ENCODE data around the gene SPON2.
A peak's percentile ranks its signal among the peaks of the same experiment; 100 is the strongest.

The SPON2 gene

GRCh38 chr4:1172228-1172851 lies at the start of gene SPON2:
SPON2 (minus strand) TSS chr4:1172583.
- DNase-seq, result no peak

GRCh38 chr4:1221155-1221870 lies 48.9 kb upstream of the SPON2 start:
- DNase-seq, result no peak

DNA sequence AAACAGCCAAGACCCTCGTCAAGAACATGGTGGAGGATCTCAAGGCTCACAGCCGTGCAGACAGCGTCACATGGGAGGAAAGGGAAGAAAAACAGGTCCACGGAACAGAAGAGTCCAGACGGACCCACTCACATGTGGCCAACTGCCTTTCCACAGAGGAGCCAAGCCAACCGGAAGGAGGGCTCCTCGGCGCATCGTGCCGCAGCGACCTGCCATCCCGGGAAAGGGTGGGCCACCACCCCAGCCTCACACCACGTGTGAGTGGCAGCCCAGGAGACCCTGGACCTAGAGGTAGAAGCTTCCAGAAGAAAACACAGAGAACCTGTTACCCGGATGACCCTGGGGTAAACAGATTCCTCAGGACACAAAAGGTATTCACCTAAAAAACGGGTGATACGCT lies 48.2 kb upstream of the SPON2 start:
- DNase-seq, result no peak

DNA sequence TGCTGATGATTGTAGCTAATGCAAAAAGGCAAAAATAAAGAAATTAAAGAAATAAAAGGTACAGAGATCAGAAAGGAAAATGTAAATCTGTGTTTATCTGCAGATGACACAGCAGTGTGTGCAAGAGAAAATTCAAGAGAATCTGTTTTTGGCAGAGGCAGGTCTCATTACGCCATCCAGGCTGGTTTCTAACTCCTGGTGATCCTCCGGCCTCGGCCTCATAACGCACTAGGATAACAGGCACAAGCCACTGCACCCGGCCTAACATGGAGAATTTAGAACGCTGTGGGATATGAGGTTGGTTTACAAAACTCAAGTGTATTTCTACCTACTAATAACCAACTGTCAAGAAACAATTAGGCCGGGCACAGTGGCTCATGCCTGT lies 47.2 kb upstream of the SPON2 start:
- no peak for DNase-seq

- DNase-seq, result peak; percentile 0
Observed at GRCh38 chr4:1218634-1219565, 46.5 kb upstream of the SPON2 start.

GRCh38 chr4:1217366-1217765 lies 45.0 kb upstream of the SPON2 start:
- no peak for DNase-seq

GRCh38 chr4:1216869-1217294 lies 44.5 kb upstream of the SPON2 start:
- DNase-seq, result no peak

- no peak for DNase-seq
Observed at GRCh38 chr4:1216076-1216614, 43.8 kb upstream of the SPON2 start.

DNA sequence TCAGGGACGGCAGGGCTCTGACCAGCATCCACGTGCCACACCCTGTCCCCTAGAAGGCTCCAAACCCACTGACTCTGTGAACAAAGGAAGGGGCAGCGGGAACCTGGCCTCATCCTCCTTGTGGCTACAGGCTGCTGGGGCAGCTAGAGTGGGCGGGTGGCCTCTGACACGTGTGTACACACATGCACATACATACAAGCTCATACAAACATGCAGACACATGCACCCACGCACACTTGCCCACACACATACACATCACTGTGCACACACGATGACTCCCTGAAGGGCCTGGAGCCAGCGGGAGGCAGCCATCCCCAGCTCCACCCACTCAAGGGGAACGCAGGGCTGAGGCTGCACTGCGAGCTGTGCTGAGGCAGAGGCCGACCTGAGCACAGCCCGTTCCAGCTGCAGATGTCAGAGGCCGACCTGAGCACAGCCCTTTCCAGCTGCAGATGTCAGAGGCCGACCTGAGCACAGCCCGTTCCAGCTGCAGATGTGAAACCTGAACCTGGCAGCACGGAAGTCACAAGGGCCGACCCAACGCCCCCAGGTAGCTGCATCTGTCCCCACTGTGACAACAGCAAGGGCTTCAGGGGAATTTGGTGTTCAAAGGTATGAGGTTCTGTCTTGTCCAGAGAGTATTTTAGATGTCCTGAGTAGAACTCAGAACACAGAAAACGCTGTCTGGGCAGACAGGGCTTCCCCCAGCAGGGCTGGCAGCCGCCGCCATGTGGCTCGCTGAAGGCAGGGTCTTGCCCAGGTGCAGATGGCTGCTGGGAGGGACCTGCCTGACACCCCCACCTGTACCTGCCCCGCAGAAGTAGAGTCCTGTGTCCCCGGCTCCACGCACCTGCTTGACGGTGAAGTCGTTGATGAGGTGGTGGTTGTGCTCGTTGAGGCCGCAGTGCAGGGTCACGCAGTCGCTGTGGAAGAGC lies 43.0 kb upstream of the SPON2 start:
- DNase-seq, result no peak

DNA sequence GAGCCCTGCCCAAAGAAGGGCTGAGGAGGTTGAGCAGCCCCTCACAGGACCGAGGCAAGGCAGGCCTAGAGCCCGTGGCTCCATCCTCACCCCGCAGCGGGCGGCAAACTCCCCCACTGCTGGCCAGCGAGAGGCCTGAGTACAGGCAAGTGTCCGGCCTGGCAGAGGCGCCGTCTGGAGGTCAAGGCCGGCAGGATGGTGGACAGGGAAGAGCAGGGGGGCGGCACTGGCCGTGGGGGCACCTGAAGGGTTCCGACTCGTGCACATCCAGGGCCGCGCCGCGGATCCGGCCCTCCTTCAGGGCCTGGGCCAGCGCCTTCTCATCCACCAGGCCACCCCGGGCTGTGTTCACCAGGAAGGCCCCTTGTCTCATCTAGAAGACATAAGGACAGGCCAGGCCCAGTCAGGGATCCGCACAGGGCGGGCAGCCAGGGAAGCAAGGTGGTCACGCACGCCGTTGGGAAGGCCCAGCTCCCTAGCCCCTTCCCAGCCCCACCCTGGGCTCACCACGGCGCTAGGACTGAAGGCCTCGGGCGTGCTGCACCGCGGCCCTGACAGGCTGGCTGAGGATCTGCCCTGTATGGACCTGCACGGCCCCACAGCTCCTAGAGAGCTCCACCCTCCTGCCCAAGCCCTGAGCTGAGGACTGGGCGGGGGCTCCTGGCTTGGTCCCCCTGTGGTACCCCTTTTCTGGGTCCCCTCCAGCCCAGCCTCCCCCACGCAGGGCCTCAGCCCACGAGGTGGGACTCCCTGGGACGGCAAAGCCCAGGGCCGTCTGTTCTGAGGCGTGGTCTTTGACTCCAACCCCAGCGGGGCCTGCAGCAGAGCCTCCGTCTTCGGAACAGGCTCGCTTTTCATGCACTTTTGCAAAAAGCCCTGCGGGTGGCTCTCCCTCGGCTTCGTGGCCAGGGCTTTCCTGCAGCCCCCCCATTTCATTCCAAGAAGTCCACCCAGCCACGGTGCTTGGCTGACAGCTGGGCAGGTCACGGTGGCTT lies 42.0 kb upstream of the SPON2 start:
- DNase-seq, result no peak

DNA sequence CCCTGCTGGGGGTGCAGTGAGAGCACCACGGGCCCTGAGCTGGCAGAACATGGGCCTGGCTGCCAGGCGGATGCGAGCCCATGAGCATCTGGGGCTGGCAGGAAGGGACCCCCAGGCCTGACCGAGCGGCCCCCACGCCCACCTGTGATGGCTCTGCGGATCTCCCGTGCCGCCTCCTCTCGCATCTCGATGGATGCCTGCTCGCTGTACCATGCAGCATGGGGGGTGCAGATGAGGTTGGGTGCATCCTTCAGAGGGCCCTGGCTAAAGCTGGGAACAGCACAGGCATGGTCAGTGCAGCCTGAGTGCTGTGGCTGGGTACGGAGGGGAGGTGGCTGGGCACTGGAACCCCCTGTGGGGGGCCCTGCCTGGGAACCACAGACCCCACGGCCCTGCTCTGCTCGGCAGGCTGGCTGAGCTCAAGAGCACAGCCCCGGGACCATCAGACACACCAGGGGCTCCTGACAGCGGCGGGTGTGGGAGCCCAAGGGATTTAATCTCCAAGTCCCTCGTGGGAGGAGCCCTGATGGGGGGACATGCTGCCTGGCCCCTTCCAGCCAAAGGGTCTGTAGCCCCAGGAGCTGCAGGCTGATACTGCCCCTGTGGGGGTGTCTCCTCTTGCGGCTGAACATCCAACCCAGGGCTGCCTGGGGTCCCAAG lies 41.1 kb upstream of the SPON2 start:
- DNase-seq, result no peak

DNA sequence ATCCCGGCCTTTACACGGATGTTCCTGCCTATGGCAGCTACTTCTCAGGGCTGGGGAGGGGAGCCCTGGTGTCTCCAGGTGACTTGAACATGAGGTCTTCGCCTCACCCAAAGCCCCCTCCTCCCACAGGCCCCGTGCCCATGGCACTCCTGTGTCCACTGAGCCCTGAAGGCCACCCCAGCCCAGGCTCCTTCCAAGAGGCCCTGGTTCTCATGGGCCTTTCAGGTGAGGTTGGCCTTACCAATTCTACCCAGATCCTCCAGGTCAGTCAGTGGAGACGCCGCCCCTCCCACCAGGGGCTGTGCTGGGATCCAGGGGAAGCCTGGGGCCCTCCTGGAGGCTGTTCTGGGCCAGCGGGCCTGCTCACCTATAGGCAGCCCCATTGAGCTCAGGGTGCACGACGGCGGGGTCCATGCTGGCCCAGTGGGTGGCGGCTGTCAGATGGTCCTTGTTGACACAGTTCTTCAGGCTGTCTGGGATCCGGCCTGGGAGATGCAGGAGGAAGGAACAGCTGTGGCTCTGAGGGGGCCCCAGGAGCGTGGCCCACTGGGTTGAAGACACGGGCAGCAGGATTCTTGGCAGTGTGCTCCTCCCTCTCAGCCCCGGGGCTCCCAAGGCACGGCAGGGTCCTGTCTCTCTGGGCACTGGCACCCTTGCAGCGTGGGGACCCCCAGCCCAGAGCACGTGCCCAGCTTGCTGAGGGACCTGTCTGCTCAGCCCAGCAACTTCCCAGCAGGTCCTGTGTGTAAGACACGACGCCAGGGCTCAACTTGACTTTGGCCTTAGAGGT lies 40.4 kb upstream of the SPON2 start:
- no peak for DNase-seq

DNA sequence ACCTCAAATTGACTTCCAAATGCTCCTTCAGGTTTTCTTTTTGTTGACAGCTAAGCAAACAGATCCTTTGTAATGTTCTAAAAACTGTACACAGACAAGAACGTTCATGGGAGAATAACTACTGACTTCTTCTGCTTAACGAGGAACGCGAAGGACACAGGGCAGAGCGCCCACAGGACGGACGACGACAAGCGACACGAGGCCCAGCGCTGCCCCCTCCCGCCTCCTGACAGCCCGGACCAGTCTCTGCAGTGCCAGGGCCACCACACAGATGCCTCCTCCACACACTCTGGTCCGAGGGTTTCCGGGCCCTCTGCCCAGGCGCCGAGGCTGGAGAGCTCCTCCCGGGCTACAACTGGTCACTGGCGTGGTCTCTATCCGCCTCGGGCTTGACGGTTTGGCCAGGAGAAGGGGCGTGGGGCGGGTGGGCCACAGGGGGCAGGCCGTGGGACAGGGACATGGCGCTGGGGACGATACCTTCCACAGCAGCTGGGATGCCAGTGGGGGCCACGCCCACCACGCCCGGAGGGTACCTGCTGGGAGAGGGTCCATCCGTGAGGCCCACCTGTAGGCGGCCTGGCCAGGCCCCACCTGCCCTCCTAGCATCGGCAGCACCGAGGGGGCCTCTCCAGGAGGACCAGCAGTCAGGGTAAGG lies 39.6 kb upstream of the SPON2 start:
- no peak for DNase-seq

- no peak for DNase-seq
Observed at GRCh38 chr4:1211371-1211770, 39.0 kb upstream of the SPON2 start.

DNA sequence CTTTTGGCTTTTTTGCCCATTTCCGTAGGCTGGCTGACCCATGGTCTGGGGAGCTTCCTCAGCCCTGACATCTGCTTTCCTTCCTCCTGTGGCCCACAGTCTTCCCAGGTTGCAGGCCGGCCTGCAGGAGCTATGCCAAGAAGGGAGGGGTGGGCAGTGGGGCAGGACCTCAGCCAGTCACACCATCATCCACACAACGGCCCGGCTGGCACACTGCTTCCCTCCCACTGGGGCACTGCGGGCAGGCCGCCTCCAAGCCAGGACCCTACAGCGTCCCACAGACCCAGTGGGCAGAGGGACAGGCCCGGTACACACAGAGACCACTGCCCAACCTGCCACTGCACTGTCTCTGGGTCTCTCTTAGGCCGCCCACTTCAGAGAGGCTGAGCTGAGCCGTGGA lies 38.6 kb upstream of the SPON2 start:
- DNase-seq, result no peak

- DNase-seq, result no peak
Observed at GRCh38 chr4:1210241-1210841, 38.0 kb upstream of the SPON2 start.

DNA sequence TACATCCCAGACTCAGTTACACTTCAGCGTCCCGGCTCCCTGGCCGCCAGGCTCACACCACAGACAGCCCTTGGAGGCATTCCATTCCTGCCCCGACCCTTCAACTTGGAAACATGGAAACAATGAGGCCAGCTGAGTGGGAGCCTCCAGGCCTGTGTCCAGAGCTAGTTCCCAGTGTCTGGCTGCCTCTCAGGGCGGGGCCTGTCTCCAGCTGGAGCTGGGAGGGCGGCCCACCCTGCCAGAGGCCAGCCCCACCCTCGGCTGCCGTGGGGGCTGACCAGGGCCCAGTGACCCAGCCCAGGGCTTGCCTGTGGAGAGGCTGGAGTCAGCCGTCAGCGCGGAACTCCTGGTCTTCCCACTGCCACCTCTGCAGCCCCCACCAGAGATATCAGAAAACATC lies 37.4 kb upstream of the SPON2 start:
- no peak for DNase-seq

- no peak for DNase-seq
Observed at GRCh38 chr4:1208970-1209704, 36.8 kb upstream of the SPON2 start.
